Sigmoid colon (tissue), 4 donors: Measurements from ENCODE around the gene GARNL3.

ENCODE experiments used
- CTCF ChIP-seq, 4 experiments: fragments of 450-650 bp in 3 of 4; fragments of 200-600 bp in 1 of 4; IDR thresholded peaks; one replicate each; pipeline ENCODE4 v1.5.1; 2016 to 2019; ENCODE audit warnings: antibody characterized with exemption in 4 of 4, mild to moderate bottlenecking in 3 of 4, moderate library complexity in 2 of 4
- EP300 ChIP-seq, 4 donors: sonication (generic); formaldehyde crosslinking; IDR thresholded peaks; one replicate each; pipeline ENCODE4 v1.6.1; 2017; ENCODE audit warnings: antibody characterized with exemption in 4 of 4
- POLR2A ChIP-seq, 2 donors: fragments of 450-650 bp; IDR thresholded peaks; one replicate each; pipeline ENCODE4 v1.6.1; 2016; ENCODE audit warnings: antibody characterized with exemption in 2 of 2, mild to moderate bottlenecking in 2 of 2, moderate library complexity in 2 of 2
- POLR2AphosphoS5 ChIP-seq, 4 donors: sonication (generic); formaldehyde crosslinking; IDR thresholded peaks; one replicate each; pipeline ENCODE4 v1.6.1; 2017; ENCODE audit warnings: antibody characterized with exemption in 4 of 4

DNA sequence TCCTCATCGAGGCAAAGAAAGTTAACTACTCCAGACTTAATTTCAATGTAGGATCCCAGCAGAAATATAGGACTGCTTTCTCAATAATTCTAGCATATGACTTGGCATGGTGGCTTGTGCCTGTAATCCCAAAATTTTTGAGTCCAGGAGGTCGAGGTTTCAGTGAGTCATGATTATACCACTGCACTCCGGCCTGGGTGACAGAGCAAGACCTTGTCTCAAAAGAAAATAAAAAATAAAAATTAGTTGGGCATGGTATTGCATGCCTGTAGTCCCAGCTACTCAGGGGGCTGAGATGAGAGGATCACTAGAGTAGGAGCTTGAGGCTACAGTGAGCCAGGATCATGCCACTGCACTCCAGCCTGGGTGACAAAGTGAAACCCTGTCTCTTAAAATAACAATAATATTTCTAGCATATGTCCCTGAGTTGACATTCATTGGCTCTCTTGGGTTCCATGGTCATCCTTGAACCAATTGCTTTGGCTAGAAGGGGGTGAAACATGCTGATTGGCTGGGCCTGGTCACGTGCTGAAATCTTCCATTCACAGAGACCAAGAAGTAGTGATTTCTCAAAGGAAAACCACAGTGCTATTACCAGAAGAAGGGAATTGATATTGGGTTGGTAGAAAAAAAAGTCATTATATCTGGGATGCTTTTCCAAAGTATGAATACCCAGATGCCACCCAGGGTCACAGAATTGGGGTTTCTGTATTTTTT is 31.6 kb upstream of the GARNL3 start:
- no peak for TF ChIP-seq POLR2A (IDR thresholded peaks at IDR 0.05)
- TF ChIP-seq CTCF (IDR thresholded peaks at IDR 0.05): no peak
- TF ChIP-seq POLR2AphosphoS5 (IDR thresholded peaks at IDR 0.05): no peak
- TF ChIP-seq EP300 (IDR thresholded peaks at IDR 0.05): no peak
